GM19463 (cell line): ENCODE measurements around the gene ARG2.
"Not testable (repeated sequence)": the region's sequence is repeated elsewhere in the genome, so short reads cannot be mapped to it uniquely, and the experiment has no call there.

Experiments
- ATAC-seq: cut with Tn5 transposase; IDR thresholded peaks from one replicate; pipeline ENCODE4 v1.9.1; 2021; ENCODE audit warnings: mild to moderate bottlenecking, moderate library complexity; ENCODE audit not compliant: unreplicated experiment

The ARG2 gene

GRCh38 chr14:67584978-67585377, 34.7 kb upstream of the ARG2 start:
- ATAC-seq, result no peak

GRCh38 chr14:67586369-67586768, 33.4 kb upstream of the ARG2 start:
- no peak for ATAC-seq

GRCh38 chr14:67589204-67589770, 30.4 kb upstream of the ARG2 start:
- ATAC-seq, result no peak

- not testable (repeated sequence) for ATAC-seq
Measured at GRCh38 chr14:67593650-67594049, 26.1 kb upstream of the ARG2 start.

- no peak for ATAC-seq
Measured at GRCh38 chr14:67595392-67595791, 24.3 kb upstream of the ARG2 start.

GRCh38 chr14:67599698-67600561, 19.8 kb upstream of the ARG2 start, which contains the start of gene PIGH:
TSS of gene PIGH (minus strand) at chr14:67600268. CDS start at chr14:67600203, 65 bp downstream.
- ATAC-seq, result peak; percentile 95

GRCh38 chr14:67600562-67600974, 19.2 kb upstream of the ARG2 start:
- ATAC-seq, result not testable (repeated sequence)

- ATAC-seq, result no peak
Measured at GRCh38 chr14:67602076-67602475, 17.6 kb upstream of the ARG2 start.

GRCh38 chr14:67602995-67603545, 16.6 kb upstream of the ARG2 start:
- peak; percentile 69 for ATAC-seq

- no peak for ATAC-seq
Measured at GRCh38 chr14:67607646-67608045, 12.1 kb upstream of the ARG2 start.

- ATAC-seq, result no peak
Measured at GRCh38 chr14:67609642-67610310, 9.9 kb upstream of the ARG2 start.

GRCh38 chr14:67610491-67610890, 9.2 kb upstream of the ARG2 start:
- no peak for ATAC-seq

GRCh38 chr14:67618617-67619063, 1.1 kb upstream of the ARG2 start:
- ATAC-seq, result no peak

- no peak for ATAC-seq
Measured at GRCh38 chr14:67620217-67620785, 581 bp downstream of the ARG2 start.

- ATAC-seq, result no peak
Measured at GRCh38 chr14:67622675-67623074, 3.0 kb downstream of the ARG2 start.

GRCh38 chr14:67623114-67623513, 3.4 kb downstream of the ARG2 start:
- no peak for ATAC-seq

- not testable (repeated sequence) for ATAC-seq
Measured at GRCh38 chr14:67626131-67626530, 6.4 kb downstream of the ARG2 start.

GRCh38 chr14:67627519-67627918, 7.8 kb downstream of the ARG2 start:
- ATAC-seq, result no peak

GRCh38 chr14:67630186-67630585, 10.5 kb downstream of the ARG2 start:
- no peak for ATAC-seq

GRCh38 chr14:67630938-67631337, 11.2 kb downstream of the ARG2 start:
- ATAC-seq, result no peak
